SHP77 treated with DMSO at 0.1 percent for 48 hours (cell line): Measurements from ENCODE around the gene YIPF2.
"Not testable (repeated sequence)": the region's sequence is repeated elsewhere in the genome, so short reads cannot be mapped to it uniquely, and the experiment has no call there.

Experiments
- DNase-seq: peaks from one replicate; lab custom pipeline; 2025; lab: John Stamatoyannopoulos, UW

YIPF2 gene

GRCh38 chr19:10908380-10908960 is 20.0 kb downstream of the YIPF2 start:
- DNase-seq, result no peak

DNA sequence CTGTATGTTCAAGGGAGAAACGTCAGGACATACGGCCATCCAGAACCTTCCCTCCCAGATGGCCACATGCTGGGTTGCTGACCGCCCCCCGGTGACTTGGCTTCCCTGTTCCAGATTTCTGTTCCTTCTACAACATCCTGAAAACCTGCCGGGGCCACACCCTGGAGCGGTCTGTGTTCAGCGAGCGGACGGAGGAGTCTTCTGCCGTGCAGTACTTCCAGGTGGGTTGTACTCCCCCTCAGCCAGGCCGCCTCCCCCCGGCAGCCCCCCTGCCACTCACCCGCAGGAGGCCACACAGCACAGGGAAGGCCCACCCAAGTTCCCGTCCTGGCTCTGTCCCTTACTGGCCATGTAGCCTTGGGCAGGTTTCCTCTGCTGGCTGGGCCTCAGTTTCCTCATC is 20.5 kb downstream of the YIPF2 start:
- no peak for DNase-seq

GRCh38 chr19:10899151-10899653 is 29.2 kb downstream of the YIPF2 start:
- DNase-seq, result no peak

DNA sequence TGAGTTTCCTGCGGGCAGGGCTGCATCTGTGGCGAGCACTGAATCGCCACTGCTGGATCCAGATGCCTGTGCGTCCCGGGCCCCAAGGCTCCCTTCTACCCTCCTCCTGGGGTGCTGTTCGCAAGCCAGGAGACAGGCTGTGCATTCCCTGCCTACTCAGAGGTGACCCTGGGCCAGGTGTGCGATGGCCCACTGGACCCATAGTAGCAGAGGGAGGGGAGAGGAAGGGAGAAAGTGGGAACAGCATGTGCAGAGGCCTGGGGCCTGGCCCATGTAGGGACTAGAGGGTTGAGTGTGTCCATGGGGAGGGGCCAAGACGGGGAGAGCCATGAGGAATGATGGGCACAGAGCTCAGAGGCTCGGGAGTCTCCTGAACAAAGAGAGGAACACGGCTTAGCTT is 29.8 kb downstream of the YIPF2 start:
- no peak for DNase-seq

DNA sequence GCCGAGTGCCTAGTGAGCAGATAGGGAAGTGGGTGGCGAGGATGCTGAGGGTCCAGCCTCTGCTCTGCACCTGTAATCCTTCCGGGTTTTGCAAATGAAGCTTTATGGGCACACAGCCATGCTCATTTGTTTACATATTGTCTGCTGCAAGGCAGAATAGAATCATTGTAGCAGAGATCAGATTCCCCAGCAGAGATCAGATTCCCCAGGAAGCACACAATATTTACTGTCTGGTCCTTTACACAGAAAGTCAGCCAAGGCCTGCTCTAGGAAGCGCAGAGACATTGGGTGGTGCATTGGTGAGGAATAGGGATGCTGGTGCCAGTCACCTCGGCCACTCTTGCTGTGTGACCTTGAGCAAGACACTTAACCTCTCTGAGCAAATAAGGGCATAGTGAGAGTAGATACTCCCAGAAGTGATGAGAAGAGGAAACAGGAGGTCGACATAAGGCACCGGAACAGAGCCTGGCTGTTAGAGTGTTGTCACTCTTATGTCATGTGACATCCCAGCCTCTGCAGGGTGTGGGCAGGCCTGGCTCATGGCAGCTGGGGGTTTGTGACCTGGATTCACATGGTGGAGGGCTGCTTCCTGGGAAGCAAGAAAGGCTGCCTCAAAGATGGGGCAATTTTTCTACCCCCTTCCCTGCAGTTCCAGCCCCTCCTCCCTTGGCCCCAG is 31.4 kb downstream of the YIPF2 start:
- DNase-seq, result peak; percentile 64

- no peak for DNase-seq
Measured at GRCh38 chr19:10895920-10896319, 32.5 kb downstream of the YIPF2 start.

DNA sequence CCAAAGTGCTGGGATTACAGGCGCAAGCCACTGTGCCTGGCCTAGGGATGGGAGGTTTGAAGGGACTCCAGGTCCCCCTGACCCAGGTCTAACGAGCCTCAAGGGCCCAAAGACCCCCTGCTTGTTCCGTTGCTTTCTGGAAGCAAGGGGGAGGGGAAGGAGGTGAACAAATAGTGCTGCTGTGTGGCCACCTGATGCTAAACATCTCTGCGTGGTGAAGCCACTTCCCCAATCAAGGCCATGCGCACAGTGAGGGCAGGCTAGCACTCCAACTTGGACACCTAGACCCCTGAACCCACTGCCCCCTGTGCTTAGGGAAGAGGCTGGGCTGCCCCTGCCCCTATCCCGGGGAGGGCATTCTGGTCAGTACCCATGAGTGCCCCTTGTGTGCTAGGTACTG is 33.1 kb downstream of the YIPF2 start:
- no peak for DNase-seq

- no peak for DNase-seq
Measured at GRCh38 chr19:10894911-10895213, 33.6 kb downstream of the YIPF2 start.

DNA sequence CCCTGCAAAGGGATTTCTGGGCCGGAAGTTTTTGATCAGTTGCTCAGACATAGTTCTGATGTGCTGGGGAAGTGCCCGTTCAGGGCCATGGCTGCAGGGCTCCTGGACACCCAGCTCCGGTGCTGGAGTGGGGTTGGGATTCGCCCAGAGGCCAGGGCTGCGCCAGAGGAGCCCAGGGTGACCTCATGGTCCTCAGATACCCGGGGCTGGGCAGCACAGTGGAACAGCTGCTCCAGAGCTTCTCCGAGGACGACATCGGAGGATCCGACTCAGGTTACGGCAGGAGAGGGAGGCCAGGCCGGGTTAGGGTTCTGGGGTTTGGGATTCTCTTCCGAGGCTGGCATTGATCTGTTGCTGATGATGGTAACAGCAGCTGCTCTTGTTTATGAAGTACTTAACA is 36.2 kb downstream of the YIPF2 start:
- no peak for DNase-seq

GRCh38 chr19:10891405-10892086 is 36.9 kb downstream of the YIPF2 start:
- no peak for DNase-seq

- DNase-seq, result no peak
Measured at GRCh38 chr19:10889880-10890279, 38.6 kb downstream of the YIPF2 start.

DNA sequence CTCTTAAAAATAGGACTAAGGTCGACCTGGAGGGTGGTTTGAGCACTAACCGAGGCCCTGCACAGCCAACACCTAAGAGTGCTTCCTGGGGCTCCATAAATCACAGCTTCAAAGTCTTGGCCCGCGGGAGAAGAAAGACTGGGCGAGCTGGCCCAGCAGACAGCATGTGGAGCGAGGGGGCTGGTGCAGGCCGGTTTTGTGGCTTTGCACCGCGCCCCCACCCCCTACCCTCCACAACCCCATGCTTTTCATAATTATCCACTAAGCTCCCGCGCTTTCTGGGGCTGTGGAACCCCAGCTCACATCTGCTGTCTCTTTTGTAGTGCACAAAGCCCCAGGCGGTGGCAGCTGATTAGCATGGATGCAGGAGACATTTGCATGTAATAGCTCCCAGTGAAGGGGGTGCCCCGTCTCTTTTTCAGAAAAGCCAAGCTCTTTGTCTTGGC is 40.0 kb downstream of the YIPF2 start:
- no peak for DNase-seq

GRCh38 chr19:10887616-10888367 is 40.6 kb downstream of the YIPF2 start:
- DNase-seq, result no peak

- no peak for DNase-seq
Measured at GRCh38 chr19:10885201-10886169, 43.0 kb downstream of the YIPF2 start.

DNA sequence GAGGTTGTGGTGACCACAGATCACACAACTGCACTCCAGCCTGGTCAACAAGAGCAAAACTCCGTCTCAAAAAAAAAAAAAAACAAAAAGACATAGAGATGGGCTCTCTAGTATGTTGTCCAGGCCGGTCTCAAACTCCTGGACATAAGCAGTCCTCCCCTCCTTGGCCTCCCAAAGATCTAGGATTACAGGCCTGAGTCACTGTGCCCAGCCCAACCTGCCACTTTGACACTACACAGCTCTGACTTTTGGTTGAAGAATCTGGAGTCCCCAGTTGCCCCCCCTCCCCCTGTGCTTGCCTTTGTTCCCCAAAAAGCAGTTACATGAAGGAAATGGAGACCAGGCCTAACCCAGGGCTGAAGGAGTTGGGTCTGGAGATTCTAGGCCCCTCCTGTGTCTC is 44.2 kb downstream of the YIPF2 start:
- no peak for DNase-seq

DNA sequence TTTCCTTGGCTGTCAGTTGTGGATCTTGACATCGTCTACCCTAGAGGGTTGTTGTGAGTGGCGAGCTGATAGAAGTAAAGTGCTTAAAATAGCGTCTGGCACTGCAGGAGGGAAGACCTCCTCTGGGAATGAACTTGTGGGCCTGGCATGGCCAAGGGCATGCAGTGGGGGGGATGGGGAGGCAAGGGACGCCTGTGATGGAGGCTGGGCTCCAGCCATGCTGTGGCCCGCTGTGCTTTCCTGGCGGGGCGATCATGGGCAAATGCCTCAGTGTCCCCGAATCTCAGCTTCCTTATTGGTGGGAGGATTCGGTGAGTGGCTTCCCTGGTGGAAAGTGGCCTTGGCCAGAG is 46.4 kb downstream of the YIPF2 start:
- DNase-seq, result no peak

DNA sequence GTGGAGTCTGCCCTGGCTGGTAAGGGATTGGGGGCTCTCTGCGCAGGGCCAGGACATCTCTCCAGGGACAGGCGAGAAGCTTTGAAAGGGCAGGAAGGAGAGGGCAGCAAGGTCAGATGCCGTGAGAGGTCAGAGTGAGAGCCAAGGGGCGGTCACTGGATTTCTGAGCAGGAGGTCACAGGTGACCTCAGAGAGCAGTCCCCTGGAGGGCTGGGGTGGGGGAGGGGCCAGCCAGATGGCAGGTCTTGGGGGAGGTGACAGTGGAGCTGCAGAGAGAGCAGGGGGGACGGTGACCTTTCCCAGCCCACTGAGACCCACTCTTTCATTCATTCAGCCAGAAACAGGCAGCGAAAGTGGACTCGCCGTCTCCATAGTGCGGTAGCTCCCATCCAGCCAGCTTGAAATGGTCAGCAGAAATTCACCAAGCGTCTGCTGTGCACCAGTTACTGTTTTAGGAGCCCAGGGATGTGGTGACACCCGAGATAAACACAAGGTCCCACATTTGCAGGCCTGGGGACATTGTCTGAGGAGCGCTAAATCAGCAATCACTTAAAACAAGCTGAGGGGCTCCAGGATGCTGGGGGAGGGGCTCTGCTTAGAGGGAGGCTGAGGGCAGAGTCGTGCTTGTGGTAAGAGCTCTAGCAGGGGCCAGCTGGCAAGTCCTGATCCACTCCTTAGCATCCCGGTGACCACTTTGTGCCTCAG is 46.9 kb downstream of the YIPF2 start:
- no peak for DNase-seq

- no peak for DNase-seq
Measured at GRCh38 chr19:10878253-10878652, 50.2 kb downstream of the YIPF2 start.

DNA sequence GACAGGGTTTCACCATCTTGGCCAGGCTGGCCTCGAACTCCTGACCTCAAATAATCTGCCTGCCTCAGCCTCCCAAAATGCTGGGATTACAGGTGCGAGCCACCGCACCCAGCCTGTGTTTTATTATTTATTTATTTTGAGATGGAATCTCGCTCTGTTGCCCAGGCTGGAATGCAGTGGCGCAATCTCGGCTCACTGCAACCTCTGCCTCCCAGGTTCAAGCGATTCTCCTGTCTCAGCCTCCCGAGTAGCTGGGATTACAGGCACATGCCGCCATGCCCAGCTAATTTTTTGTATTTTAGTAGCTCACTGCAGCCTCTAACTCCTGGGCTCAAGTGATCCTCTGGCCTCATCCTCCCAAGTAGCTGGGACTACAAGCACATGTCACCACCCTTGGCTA is 50.8 kb downstream of the YIPF2 start:
- DNase-seq, result not testable (repeated sequence)

DNA sequence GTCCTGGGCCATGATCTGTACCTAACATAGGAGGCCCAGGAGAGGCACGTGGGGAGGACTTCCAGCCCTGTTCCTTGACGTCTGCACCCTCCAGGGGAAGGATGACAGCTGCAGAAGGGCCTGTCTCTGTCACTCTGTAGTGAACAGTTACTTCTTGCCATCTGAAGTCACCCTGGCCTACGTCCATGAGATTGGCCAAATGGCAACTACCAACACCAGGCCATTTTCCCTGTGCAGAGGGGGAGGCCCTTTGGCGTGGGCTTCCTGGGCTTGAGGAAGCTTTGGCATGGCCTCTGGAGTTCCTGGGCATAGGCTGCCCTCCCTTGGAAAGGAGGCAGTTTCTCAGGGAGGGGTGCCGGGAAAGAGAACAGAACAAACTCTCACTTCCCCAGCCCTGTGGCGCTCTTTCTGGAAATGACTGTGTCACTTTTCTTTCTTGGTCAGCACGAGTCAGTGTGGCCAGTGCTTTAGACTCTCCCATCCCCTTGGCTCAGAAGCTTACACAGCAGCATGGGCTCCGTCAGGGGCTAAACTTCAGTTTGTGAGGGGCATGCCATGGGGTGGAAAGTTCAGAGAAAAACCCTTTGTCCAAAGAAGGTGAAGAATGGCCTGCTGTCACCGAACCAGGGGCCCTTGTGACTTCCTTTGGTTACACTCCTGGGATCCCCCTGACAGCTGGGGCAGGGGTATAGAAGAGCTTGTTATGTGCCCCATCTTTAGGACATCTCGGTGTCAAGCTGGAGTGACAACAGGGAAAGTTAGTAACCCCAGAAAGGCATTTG is 51.8 kb downstream of the YIPF2 start:
- no peak for DNase-seq
